ENCODE measurements around the gene PLA2G3. TPM values are rescaled to one million over a fixed set of nuclear protein-coding genes. Genes with fewer than 3 reads are reported as not detected.
A peak's percentile ranks its signal among the peaks of the same experiment; 100 is the strongest.

Gene PLA2G3
- total RNA-seq, 1 experiment from 2014 or later = 8.2 TPM

GRCh38 chr22:31105282-31105929 is 34.9 kb downstream of the PLA2G3 start:
- Histone ChIP-seq H2BK12ac (ENCODE audit: insufficient read length, low read depth, low read length) (no peak overlapping the region), H2BK20ac (ENCODE audit: low read depth, low read length, poor library complexity, severe bottlenecking) (no peak overlapping the region), H4K20me1 (ENCODE audit: control insufficient read depth, insufficient read depth, insufficient read length) (no peaks in the 10 kb centered on the region), H3K23ac (ENCODE audit: insufficient read length, low read depth, low read length) (no peak overlapping the region), H3K23me2 (ENCODE audit: insufficient read length, low read depth, low read length, poor library complexity, severe bottlenecking) (peaks cover 8% of the 10 kb centered on the region), H3K79me1 (ENCODE audit: insufficient read depth, low read depth, low read length, poor library complexity, severe bottlenecking) (no peaks in the 10 kb centered on the region), H4K91ac (ENCODE audit: insufficient read length, low read depth, low read length) (no peak overlapping the region), H4K5ac (ENCODE audit: insufficient read length, low read depth, low read length) (no peak overlapping the region), H3K14ac (ENCODE audit: insufficient read depth, low read length) (no peak overlapping the region), H4K8ac (replicated peaks; ENCODE audit: insufficient read length, low read depth, low read length) (no peak overlapping the region), H2BK15ac (ENCODE audit: low read depth, low read length) (no peak overlapping the region), H2BK5ac (ENCODE audit: insufficient read length, low read length) (no peak overlapping the region), H2BK120ac (ENCODE audit: low read depth, low read length, poor library complexity, severe bottlenecking) (no peak overlapping the region), H3K9me3 (ENCODE audit: control insufficient read depth, low read depth, low read length) (no peaks in the 10 kb centered on the region), H3K27me3 (ENCODE audit: insufficient read depth, low read length) (peaks cover 12% of the 10 kb centered on the region; the same call in 1 of the 2 replicates), H3K79me2 (ENCODE audit: insufficient read depth, low read length) (no peaks in the 10 kb centered on the region), H3K4me2 (ENCODE audit: insufficient read depth, insufficient read length, low read length) (peak overlapping the region; percentile 0), H3K4ac (ENCODE audit: low read depth, low read length) (no peak overlapping the region), H3T11ph (ENCODE audit: low read length) (no peak overlapping the region), H3K9ac (ENCODE audit: extremely low read depth, insufficient read length, low read length) (no peak overlapping the region), H3K18ac (ENCODE audit: insufficient read length, low read depth, low read length) (no peak overlapping the region), H2AFZ (ENCODE audit: low read length) (no peak overlapping the region), H3K27ac (ENCODE audit: insufficient read length, low read depth, low read length) (no peak overlapping the region), H3K4me1 (ENCODE audit: insufficient read depth, low read length) (no peaks in the 10 kb centered on the region), H2AK5ac (ENCODE audit: insufficient read length, low read length) (no peak overlapping the region), H3K56ac (ENCODE audit: insufficient read length, low read depth, low read length) (no peak overlapping the region)
- Mint-ChIP-seq H3K27me3 (ENCODE audit: low read depth) (peaks cover 27% of the 10 kb centered on the region), H3K4me3 (peak overlapping the region in 1 of 2 experiments; percentile 64; a peak in 3 of 5 replicates), H3K36me3 (ENCODE audit: insufficient read depth in 1 of 3, low read depth in 3 of 3) (peaks cover 0 to 1% (median 0%) of the 10 kb centered on the region in 3 experiments; a peak in 2 of 7 replicates), H3K27ac (no peak overlapping the region), H3K4me1 (peaks cover 12 to 30% of the 10 kb centered on the region in 2 experiments), H3K9me3 (0 out of 5 replicates have a peak, but pooled peaks cover 0 to 2% of the 10 kb centered on the region in 2 experiments)
- WGBS (ENCODE audit: extremely low coverage, insufficient read length, low lambda C conversion rate) = no CpG with 5 or more reads among the region's 11 CpGs
- DNase-seq = no peak
- TF ChIP-seq, protein P1, sequence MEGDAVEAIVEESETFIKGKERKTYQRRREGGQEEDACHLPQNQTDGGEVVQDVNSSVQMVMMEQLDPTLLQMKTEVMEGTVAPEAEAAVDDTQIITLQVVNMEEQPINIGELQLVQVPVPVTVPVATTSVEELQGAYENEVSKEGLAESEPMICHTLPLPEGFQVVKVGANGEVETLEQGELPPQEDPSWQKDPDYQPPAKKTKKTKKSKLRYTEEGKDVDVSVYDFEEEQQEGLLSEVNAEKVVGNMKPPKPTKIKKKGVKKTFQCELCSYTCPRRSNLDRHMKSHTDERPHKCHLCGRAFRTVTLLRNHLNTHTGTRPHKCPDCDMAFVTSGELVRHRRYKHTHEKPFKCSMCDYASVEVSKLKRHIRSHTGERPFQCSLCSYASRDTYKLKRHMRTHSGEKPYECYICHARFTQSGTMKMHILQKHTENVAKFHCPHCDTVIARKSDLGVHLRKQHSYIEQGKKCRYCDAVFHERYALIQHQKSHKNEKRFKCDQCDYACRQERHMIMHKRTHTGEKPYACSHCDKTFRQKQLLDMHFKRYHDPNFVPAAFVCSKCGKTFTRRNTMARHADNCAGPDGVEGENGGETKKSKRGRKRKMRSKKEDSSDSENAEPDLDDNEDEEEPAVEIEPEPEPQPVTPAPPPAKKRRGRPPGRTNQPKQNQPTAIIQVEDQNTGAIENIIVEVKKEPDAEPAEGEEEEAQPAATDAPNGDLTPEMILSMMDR (conservative IDR thresholded peaks at IDR 0.05) = no peak
